ENCODE measurements around the gene GLIPR1L2.

The GLIPR1L2 gene

DNA sequence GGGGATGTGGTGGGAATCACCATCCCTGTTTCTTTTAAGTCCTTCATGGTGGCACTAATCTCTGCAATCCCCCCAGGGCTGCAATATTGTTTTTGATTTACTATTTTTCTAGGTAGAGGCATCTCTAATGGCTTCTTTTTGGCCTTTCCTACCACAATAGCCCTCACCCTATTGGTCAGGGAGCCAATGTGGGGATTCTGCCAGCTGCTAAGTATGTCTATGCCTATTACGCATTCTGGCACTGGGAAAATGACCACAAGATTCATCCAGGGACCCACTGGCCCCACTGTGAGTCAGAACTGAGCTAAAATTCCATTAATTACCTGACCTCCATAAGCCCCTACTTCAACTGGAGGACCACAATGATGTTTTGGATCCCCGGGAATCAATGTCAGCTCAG, 15.9 kb upstream of the GLIPR1L2 start:
- no peaks in the 10 kb centered on the region for H3K27me3 ChIP-seq (ENCODE audit: insufficient read depth, low read length)
- no peaks in the 10 kb centered on the region for H3K36me3 ChIP-seq (ENCODE audit: insufficient read depth, low read length)
- no peak overlapping the region for H3K4me3 ChIP-seq (ENCODE audit: low read depth, low read length)
- no peaks in the 10 kb centered on the region for H3K79me2 ChIP-seq (ENCODE audit: control insufficient read depth, insufficient read depth, low read length, unreplicated experiment)
- H3K27ac ChIP-seq (ENCODE audit: low read depth, low read length) = no peak overlapping the region
- no peak overlapping the region for H2AFZ ChIP-seq (ENCODE audit: low read length, unreplicated experiment)
- no peaks in the 10 kb centered on the region for H3K4me1 ChIP-seq (ENCODE audit: control insufficient read depth, insufficient read depth, low read length, unreplicated experiment)

DNA sequence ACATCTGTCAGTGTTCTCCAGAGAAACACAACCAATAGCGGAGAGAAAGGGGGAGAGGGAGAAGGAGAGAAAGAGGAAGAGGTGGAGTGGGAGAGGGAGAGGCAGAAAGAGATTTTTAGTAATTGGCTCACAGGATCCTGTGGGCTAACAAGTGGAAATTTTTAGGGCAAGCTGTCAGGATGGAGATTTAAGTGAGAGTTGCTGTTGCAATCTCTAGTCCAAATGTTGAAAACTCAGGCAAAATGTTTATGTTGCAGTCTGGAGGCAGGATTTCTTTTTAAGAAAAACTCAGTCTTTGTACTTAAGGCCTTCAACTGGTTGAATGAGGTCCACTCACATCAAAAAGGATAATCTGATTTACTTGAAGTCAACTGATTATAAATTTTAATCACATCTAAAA, 12.5 kb upstream of the GLIPR1L2 start:
- no peaks in the 10 kb centered on the region for H3K27me3 ChIP-seq (ENCODE audit: insufficient read depth, low read length)
- H2AFZ ChIP-seq (ENCODE audit: low read length, unreplicated experiment) = no peak overlapping the region
- no peak overlapping the region for H3K4me3 ChIP-seq (ENCODE audit: low read depth, low read length)
- no peaks in the 10 kb centered on the region for H3K36me3 ChIP-seq (ENCODE audit: insufficient read depth, low read length)
- H3K4me1 ChIP-seq (ENCODE audit: control insufficient read depth, insufficient read depth, low read length, unreplicated experiment) = no peaks in the 10 kb centered on the region
- no peaks in the 10 kb centered on the region for H3K79me2 ChIP-seq (ENCODE audit: control insufficient read depth, insufficient read depth, low read length, unreplicated experiment)
- no peak overlapping the region for H3K27ac ChIP-seq (ENCODE audit: low read depth, low read length)

DNA sequence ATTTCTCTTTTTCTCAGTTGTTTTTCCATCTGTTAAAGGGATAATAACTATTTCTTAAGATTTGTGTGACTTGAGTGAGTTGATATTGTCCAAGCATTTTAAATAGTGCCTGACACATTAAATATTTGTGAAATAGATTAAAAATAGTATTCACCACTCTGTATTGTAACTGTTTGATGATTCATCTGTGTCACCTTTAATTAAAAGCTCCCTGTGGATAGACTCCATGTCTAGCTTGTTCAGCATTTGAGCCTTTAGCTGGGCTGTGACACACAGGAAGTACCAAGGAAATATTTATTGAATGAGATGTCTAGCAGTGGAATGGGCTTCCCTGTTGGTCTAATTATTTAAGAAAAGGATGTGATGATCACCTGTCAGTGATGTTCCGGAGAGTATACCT, 1.8 kb upstream of the GLIPR1L2 start:
- Histone ChIP-seq H3K79me2 (ENCODE audit: control insufficient read depth, insufficient read depth, low read length, unreplicated experiment) (peaks cover 7% of the 10 kb centered on the region), H3K4me3 (ENCODE audit: low read depth, low read length) (peak overlapping the region; percentile 85), H3K36me3 (ENCODE audit: insufficient read depth, low read length) (peaks cover 8% of the 10 kb centered on the region; the same call in 1 of the 2 replicates), H3K4me1 (ENCODE audit: control insufficient read depth, insufficient read depth, low read length, unreplicated experiment) (peaks cover 25% of the 10 kb centered on the region), H3K27me3 (ENCODE audit: insufficient read depth, low read length) (no peaks in the 10 kb centered on the region), H3K27ac (ENCODE audit: low read depth, low read length) (peak overlapping the region; percentile 88), H2AFZ (ENCODE audit: low read length, unreplicated experiment) (peak overlapping the region; percentile 61)

DNA sequence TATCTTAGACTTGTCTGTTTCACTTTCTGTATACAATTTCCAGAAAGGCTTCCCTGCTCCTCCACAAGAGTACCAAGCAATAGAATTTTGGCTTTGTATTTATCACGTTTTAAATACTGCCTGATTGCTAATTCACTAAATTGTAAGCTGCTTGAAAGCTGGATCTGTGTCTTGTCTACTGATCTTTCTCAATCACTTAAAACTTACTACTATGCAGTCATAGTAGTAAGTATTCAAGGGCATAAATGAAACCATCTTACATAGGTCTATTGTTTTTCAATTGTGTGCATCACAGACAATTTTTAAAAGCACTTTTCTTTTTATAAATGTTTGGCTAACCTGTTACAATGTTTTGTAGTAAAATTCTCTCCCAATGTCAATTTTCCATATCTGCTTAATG, 1.2 kb upstream of the GLIPR1L2 start:
- Histone ChIP-seq H3K4me3 (ENCODE audit: low read depth, low read length) (peak overlapping the region; percentile 85), H3K27me3 (ENCODE audit: insufficient read depth, low read length) (no peaks in the 10 kb centered on the region), H2AFZ (ENCODE audit: low read length, unreplicated experiment) (peak overlapping the region; percentile 61), H3K36me3 (ENCODE audit: insufficient read depth, low read length) (peaks cover 8% of the 10 kb centered on the region; the same call in 1 of the 2 replicates), H3K79me2 (ENCODE audit: control insufficient read depth, insufficient read depth, low read length, unreplicated experiment) (peaks cover 7% of the 10 kb centered on the region), H3K4me1 (ENCODE audit: control insufficient read depth, insufficient read depth, low read length, unreplicated experiment) (peaks cover 25% of the 10 kb centered on the region), H3K27ac (ENCODE audit: low read depth, low read length) (peak overlapping the region; percentile 88)

DNA sequence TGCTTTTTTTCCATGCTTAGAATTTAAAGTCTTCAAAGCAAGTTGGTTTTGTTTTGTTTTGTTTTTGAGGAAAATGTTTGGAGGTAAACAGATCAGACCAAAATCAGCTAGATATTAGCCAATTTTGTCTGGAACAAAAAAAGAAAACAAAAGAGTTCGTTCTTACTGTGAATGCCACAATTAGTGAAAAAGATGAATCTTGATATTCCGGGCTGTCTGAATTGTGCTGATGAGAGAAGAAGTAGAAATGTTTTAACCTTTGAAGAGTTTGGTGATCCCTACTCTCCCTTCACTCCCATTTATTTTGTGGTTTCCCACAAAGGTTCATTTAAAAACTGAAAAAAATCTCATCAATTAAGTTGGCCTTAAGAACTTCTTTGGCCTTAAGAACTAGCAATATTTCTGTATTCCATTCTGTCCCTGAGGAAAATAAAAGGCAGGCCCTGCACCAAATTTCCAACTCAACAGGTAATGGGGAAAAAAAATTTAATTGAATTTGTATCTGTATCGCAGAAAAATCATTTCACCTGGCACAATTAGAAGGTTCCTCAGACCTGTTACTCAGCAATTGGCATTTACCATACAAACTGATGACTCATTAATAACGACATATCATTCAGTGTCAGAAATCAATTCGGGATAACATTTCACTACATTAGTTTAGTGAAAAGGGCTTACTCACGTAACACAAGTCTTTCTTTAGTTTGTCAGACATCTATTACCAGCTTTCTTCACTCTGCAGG, 562 bp upstream of the GLIPR1L2 start:
- Histone ChIP-seq H3K36me3 (ENCODE audit: insufficient read depth, low read length) (peaks cover 8% of the 10 kb centered on the region; the same call in 1 of the 2 replicates), H2AFZ (ENCODE audit: low read length, unreplicated experiment) (peak overlapping the region; percentile 61), H3K79me2 (ENCODE audit: control insufficient read depth, insufficient read depth, low read length, unreplicated experiment) (peaks cover 7% of the 10 kb centered on the region), H3K4me1 (ENCODE audit: control insufficient read depth, insufficient read depth, low read length, unreplicated experiment) (peaks cover 25% of the 10 kb centered on the region), H3K27ac (ENCODE audit: low read depth, low read length) (peak overlapping the region; percentile 88), H3K4me3 (ENCODE audit: low read depth, low read length) (peak overlapping the region; percentile 85), H3K27me3 (ENCODE audit: insufficient read depth, low read length) (no peaks in the 10 kb centered on the region)

DNA sequence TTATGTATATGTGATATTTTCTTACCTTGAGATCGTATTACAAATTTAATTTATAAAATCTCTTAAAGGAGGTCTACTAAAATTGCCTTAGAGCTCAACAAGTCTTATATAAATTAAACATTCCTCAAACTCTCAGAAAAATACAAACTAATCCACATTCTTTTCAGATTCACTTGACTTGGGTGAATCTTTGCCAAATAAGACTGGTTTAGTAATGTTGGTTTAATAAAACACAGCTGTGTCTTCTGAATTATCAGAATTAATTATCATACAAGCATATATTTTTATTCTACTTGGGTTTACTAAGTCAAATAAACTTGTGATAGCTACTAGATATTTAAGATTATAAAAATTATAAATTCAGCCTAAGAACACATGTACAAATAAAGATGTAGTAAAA, 13.3 kb downstream of the GLIPR1L2 start:
- no peaks in the 10 kb centered on the region for H3K4me1 ChIP-seq (ENCODE audit: control insufficient read depth, insufficient read depth, low read length, unreplicated experiment)
- no peaks in the 10 kb centered on the region for H3K36me3 ChIP-seq (ENCODE audit: insufficient read depth, low read length)
- no peak overlapping the region for H3K4me3 ChIP-seq (ENCODE audit: low read depth, low read length)
- H3K27ac ChIP-seq (ENCODE audit: low read depth, low read length) = no peak overlapping the region
- H3K27me3 ChIP-seq (ENCODE audit: insufficient read depth, low read length) = no peaks in the 10 kb centered on the region
- H3K79me2 ChIP-seq (ENCODE audit: control insufficient read depth, insufficient read depth, low read length, unreplicated experiment) = no peaks in the 10 kb centered on the region
- no peak overlapping the region for H2AFZ ChIP-seq (ENCODE audit: low read length, unreplicated experiment)

DNA sequence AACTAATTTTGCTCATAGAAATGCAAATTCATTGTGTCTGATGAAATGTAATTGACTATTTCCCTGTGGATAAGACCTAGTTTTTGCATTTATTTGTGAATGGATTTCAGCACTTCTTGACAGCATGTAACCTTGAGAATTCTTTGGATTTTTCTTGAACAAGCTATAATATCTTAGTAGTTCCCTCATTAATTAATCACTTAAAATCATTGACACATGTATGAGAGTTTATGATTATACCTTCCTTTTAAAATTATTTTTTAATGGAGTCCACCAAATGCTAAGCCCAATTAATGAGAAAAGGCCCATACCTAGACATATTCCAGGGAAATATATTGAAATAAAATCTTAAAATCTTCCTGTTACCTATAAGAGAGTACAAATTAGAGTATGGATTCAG, 16.8 kb downstream of the GLIPR1L2 start:
- Histone ChIP-seq H3K79me2 (ENCODE audit: control insufficient read depth, insufficient read depth, low read length, unreplicated experiment) (no peaks in the 10 kb centered on the region), H3K36me3 (ENCODE audit: insufficient read depth, low read length) (no peaks in the 10 kb centered on the region), H3K4me3 (ENCODE audit: low read depth, low read length) (no peak overlapping the region), H3K27me3 (ENCODE audit: insufficient read depth, low read length) (no peaks in the 10 kb centered on the region), H3K4me1 (ENCODE audit: control insufficient read depth, insufficient read depth, low read length, unreplicated experiment) (no peaks in the 10 kb centered on the region), H2AFZ (ENCODE audit: low read length, unreplicated experiment) (no peak overlapping the region), H3K27ac (ENCODE audit: low read depth, low read length) (no peak overlapping the region)

DNA sequence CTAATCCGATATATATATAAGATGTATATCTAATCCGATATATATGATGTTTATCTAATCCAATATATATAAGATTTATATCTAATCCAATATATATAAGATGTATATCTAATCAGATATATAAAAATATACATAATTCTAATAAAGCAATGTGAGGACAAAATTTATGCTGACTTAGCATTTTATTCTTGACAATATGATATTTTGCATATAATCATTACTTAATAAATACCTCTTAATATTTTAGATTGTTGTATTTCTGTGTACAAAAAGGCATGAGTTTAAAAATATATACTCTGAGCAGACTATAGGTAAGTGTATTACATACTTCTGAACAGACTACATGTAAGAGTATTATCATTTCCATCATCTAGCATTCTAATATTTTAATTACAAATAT, 18.9 kb downstream of the GLIPR1L2 start:
- Histone ChIP-seq H3K79me2 (ENCODE audit: control insufficient read depth, insufficient read depth, low read length, unreplicated experiment) (no peaks in the 10 kb centered on the region), H3K4me3 (ENCODE audit: low read depth, low read length) (no peak overlapping the region), H3K36me3 (ENCODE audit: insufficient read depth, low read length) (no peaks in the 10 kb centered on the region), H3K27me3 (ENCODE audit: insufficient read depth, low read length) (no peaks in the 10 kb centered on the region), H2AFZ (ENCODE audit: low read length, unreplicated experiment) (no peak overlapping the region), H3K4me1 (ENCODE audit: control insufficient read depth, insufficient read depth, low read length, unreplicated experiment) (no peaks in the 10 kb centered on the region), H3K27ac (ENCODE audit: low read depth, low read length) (no peak overlapping the region)

DNA sequence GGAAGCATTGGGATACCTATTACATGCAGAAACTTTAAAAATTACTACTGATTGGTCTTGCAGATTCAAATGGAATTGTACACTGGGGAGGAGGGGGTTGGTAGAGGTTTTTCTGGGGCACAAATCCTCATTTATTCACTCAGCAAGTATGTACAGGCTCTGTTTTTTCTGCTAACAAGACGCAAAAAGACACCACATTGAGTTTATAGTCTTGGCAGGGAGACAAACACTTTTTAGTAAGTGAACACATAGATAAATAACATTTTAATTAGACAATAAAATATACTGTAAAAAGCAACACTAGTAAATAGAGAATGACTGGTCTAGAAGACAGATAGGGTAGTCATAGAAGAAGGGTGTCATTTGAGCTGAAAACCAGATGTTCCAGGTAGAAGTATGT, 23.8 kb downstream of the GLIPR1L2 start:
- no peaks in the 10 kb centered on the region for H3K79me2 ChIP-seq (ENCODE audit: control insufficient read depth, insufficient read depth, low read length, unreplicated experiment)
- H3K4me3 ChIP-seq (ENCODE audit: low read depth, low read length) = no peak overlapping the region
- no peaks in the 10 kb centered on the region for H3K4me1 ChIP-seq (ENCODE audit: control insufficient read depth, insufficient read depth, low read length, unreplicated experiment)
- no peaks in the 10 kb centered on the region for H3K36me3 ChIP-seq (ENCODE audit: insufficient read depth, low read length)
- H3K27ac ChIP-seq (ENCODE audit: low read depth, low read length) = no peak overlapping the region
- H3K27me3 ChIP-seq (ENCODE audit: insufficient read depth, low read length) = no peaks in the 10 kb centered on the region
- H2AFZ ChIP-seq (ENCODE audit: low read length, unreplicated experiment) = no peak overlapping the region

DNA sequence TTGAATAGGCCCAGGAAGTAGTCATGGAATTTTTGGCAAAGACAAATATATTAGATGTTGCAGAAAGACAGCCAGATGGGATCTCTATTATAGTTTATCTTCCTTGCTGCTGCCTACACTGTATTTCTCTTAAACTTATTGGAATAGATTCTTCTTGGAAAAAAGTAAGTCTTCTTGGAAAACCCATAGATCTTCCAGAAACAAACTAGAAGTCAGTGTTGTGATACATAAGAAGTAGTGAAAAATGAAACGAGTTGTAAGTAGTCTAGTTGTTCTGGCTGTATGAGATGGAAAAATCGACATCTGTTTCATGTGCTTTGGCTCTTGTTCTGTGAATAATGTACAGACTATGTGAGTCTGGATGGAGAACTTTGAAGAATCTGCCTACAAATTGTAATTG, 29.0 kb downstream of the GLIPR1L2 start:
- no peak overlapping the region for H2AFZ ChIP-seq (ENCODE audit: low read length, unreplicated experiment)
- no peak overlapping the region for H3K27ac ChIP-seq (ENCODE audit: low read depth, low read length)
- no peak overlapping the region for H3K4me3 ChIP-seq (ENCODE audit: low read depth, low read length)
- no peaks in the 10 kb centered on the region for H3K4me1 ChIP-seq (ENCODE audit: control insufficient read depth, insufficient read depth, low read length, unreplicated experiment)
- no peaks in the 10 kb centered on the region for H3K36me3 ChIP-seq (ENCODE audit: insufficient read depth, low read length)
- H3K79me2 ChIP-seq (ENCODE audit: control insufficient read depth, insufficient read depth, low read length, unreplicated experiment) = no peaks in the 10 kb centered on the region
- H3K27me3 ChIP-seq (ENCODE audit: insufficient read depth, low read length) = no peaks in the 10 kb centered on the region

DNA sequence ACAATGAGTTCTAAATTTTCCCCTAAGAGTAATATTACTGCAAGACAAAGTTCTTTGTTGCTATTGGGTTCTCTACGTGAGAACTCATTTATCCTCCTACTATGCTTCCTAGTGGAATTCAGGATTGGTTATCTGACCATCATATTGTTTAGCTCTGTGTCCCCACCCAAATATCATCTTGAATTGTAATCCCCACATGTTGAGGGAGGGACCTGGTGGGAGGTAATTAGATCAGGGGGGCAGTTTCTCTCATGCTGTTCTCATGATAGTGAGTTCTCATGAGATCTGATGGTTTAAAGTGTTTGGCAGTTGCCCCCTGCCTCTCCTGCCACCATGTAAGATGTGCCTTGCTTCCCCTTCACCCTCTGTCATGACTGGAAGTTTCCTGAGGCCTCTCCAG, 36.6 kb downstream of the GLIPR1L2 start:
- Histone ChIP-seq H3K27ac (ENCODE audit: low read depth, low read length) (no peak overlapping the region), H3K4me3 (ENCODE audit: low read depth, low read length) (no peak overlapping the region), H3K4me1 (ENCODE audit: control insufficient read depth, insufficient read depth, low read length, unreplicated experiment) (no peaks in the 10 kb centered on the region), H3K79me2 (ENCODE audit: control insufficient read depth, insufficient read depth, low read length, unreplicated experiment) (no peaks in the 10 kb centered on the region), H3K36me3 (ENCODE audit: insufficient read depth, low read length) (no peaks in the 10 kb centered on the region), H3K27me3 (ENCODE audit: insufficient read depth, low read length) (no peaks in the 10 kb centered on the region), H2AFZ (ENCODE audit: low read length, unreplicated experiment) (no peak overlapping the region)

Measured in ACC112 (cell line).